Medulla oblongata (tissue), 1 donor: Measurements from ENCODE around the gene BNIPL.

Experiments used
- DNase-seq: peaks from one replicate; pipeline ENCODE4 v3.0.0-alpha.2; 2015; ENCODE audit errors: extremely low spot score

Gene BNIPL

GRCh38 chr1:151056149-151056548 is 19.8 kb downstream of the BNIPL start:
- DNase-seq = no peak

GRCh38 chr1:151058692-151059091 is 22.3 kb downstream of the BNIPL start:
- DNase-seq = peak; percentile 47

DNA sequence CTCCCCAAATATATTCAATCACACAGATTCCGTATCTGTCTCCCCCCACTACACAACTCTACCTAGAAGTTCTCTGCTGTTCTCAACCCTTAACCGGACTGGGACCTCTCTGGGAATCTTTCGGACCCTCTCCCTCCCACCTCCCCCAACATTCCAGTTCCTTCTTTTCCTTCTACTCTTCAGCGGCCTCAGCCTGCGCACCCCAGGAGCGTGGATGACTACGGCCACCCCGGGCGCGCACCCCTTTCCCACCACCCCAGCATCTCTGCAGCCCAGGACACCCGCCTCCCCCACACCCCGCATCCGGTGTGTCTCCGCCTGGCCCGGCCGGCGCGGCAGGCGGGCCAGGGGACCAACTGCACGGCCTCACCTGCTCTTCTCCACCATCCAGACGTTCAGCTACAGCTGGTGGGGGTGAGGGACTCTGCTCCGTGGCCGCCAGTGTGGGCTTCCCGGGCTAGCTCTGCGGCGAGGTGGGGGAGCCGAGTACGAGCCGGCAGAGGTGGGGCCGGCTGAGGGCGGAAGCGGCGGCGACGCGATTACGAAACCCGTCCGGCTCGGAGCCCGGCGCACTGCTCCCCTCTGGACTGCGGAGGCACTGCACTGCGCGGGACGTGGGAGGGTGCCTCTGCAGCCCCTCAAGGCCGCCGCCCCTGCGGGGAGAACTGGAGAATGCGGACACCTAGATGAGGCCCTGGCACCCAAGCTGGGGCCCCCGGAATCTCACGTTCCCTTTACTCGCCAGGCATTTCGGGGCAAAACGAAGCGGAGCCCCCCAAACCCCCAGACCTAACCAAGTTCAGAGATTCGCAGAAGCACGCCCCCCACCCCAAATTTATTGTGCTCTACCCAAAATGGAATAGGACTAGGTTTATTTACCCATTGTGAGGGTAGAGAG is 23.0 kb downstream of the BNIPL start, which contains the start of gene CDC42SE1:
Gene CDC42SE1 (minus strand): TSS at position 514 of the 898 bp plus-strand sequence. CDS start 3,892 bp downstream, outside the sequence.
- peak; percentile 83 for DNase-seq

- DNase-seq = peak; percentile 87
Measured at GRCh38 chr1:151060007-151060656, 23.7 kb downstream of the BNIPL start, which contains the start of gene MLLT11. Gene MLLT11, plus strand, starts transcription at chr1:151060397. Its CDS starts 6,828 bp downstream, at chr1:151067225.

DNA sequence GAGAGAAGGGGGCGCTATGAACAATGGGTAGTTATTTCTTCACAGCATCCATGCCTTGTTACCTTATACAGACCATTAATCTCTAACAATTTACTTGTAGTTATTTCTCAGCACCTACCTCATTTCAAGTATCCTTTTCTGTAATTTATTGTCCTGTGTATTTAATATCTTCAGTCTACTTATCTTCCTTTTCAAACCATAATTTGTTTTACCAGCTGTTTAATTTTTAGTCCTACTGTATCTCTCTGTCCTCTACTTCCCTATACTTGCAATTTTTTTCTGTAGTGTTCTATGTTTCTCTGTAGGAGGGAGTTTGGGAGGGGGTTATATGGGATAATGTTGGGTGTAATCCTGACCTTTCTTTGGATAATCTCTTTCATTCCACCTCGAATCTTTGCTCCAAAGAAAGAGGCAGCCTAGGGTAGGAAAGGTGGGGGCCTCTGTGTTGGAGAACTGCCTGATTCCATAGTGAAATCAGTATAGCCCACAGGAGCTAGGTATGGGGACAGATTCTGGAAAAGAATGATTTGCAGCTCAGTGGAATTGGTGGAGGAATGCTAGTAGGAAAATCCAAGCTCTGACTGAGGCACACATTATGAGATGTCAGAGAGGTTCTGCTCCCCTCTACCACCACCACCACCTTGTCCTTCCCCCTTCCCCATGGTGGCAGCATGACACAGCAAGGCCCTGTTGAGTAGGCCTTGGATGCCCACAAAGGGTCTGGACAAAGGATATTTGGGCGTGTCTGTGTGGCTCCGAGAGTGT is 24.5 kb downstream of the BNIPL start:
- peak; percentile 43 for DNase-seq

- DNase-seq = no peak
Measured at GRCh38 chr1:151061704-151062103, 25.3 kb downstream of the BNIPL start.

GRCh38 chr1:151062741-151063371 is 26.5 kb downstream of the BNIPL start:
- DNase-seq = no peak

- peak; percentile 2 for DNase-seq
Measured at GRCh38 chr1:151065089-151065645, 28.8 kb downstream of the BNIPL start.

- peak; percentile 2 for DNase-seq
Measured at GRCh38 chr1:151067185-151067584, 30.8 kb downstream of the BNIPL start.

DNA sequence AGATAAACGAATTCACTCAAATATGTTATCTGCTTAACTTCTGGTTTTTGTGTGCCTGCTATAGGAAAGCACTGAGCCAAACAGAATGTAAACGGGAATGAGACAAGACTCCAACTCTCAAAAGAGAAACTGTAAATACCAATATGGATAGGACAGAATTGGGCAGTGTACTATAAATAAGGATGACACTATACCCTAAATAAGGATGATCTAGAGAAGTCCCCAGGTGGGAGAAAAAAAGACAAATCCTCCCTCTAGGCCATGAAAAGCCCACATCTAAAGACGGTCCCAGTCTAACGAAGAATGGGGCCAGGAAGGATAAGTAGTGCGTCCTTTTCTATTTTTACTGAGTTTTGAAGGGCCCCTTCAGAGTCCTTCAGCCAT is 32.7 kb downstream of the BNIPL start:
- peak; percentile 2 for DNase-seq

DNA sequence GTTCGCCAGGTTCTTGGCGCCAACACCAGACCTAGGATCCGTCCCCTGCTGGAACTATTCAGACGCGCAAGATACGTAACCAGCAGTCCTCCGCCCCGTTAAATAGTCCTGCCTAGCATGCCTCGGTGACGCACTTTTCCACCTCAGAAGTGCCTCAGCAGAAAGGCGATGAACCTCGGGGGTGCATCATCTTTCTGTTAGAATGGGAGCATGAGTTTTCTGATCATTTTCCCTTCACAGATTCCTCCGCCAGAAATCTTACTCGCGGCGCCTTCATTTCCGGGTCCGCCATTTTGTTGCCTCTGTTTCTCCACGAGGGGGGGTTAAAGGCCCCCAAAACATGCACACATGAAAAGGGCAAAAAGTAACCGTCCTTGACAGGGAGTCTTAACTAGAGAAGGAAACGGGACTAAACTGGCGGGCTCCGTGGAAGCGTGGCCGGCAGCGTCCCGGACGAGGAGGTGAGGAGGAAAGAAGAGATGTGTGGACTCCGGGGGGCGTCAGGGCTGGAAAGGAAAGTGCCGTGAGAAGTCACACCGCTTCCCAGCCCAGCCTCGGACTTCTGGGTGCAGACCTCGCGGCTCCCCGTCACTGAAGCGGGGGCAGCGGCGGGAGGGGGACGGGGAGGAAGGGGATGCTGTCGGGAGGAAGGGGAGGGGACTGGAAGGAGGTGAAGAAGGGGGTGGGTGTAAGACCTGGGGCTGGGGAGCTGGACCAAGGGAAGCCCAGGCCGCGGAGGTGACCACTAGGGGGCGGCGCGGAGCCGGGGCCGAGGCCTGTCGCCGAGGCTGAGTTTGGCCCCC is 34.3 kb downstream of the BNIPL start, which contains the start of gene GABPB2:
Gene GABPB2 (plus strand): TSS at position 288 of the 803 bp plus-strand sequence. CDS start 17,429 bp downstream, outside the sequence.
- peak; percentile 95 for DNase-seq

GRCh38 chr1:151072224-151072623 is 35.8 kb downstream of the BNIPL start:
- peak; percentile 2 for DNase-seq

DNA sequence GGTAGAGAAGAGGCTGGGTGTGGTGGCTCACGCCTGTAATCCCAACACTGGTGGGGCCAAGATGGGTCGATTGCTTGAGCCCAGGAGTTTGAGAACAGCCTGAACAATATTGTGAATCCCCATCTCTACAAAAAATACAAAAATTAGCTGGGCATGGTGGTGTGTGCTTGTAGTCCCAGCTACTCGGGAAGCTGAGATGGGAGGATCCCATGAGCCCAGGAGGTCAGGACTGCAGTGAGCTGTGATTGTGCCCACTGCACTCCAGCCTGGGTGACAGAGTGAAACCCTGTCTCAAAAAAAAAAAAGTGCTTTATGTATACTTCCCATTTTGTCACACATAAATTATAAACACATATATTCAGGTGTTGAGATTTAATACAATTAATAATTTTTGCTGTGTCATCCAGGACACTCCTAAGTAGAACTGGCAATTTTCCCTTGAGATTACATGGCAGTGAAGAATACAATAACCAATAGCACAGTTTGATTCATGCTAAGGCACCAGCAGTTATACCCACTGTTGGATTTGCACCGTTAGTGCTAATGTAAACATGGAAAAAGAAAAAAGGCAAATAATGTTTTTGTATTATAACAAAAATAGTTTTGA is 49.7 kb downstream of the BNIPL start:
- no peak for DNase-seq
